GM18951 (cell line): ENCODE measurements around the gene PILRA.
"Not testable (repeated sequence)": the region's sequence is repeated elsewhere in the genome, so short reads cannot be mapped to it uniquely, and the experiment has no call there.

Source experiments
- POLR2A ChIP-seq: IDR thresholded peaks from 4 replicates; pipeline ENCODE4 v1.6.1; 2011; ENCODE audit warnings: mild to moderate bottlenecking; ENCODE audit not compliant: insufficient read length, insufficient read depth; ENCODE audit errors: extremely low read depth
- in situ Hi-C: fragments of 300-500 bp; cut with MboI; formaldehyde crosslinking; loops from one replicate; pipeline ENCODE4 v1.12.0; 2022; ENCODE audit warnings: low sequenced_read_pairs, mixed read lengths, inconsistent platforms; ENCODE audit not compliant: unreplicated experiment

PILRA gene

DNA sequence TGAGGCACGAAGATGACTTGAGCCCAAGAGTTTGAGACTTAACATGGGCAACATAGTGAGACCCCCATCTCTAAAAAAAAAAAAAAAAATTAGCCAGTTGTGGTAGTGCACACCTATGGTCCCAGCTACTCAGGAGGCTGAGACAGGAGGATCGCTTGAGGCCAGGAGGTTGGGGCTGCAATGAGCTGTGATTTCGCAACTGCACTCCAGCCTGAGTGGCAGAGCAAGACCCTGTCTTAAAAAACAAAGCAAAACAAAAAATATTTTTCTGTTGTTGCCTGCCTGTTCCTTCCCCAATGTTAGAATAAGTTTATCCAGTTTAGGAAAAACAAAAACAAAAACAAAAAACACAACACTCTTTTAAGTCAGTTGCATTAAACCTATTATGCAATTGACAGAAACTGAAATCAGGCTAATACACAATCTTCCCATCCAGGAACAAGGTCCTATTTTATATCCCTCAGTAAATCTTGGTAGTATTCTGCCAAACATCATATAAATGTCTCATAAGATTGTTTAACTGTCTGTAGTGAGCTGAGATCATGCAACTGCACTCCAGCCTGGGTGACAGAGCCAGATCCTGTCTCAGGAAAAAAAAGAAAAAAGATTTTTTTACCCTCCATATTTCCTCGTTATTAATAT lies 4.9 kb downstream of the PILRA start:
- TF ChIP-seq POLR2A: no peak
- in situ Hi-C loops: no loop called here

DNA sequence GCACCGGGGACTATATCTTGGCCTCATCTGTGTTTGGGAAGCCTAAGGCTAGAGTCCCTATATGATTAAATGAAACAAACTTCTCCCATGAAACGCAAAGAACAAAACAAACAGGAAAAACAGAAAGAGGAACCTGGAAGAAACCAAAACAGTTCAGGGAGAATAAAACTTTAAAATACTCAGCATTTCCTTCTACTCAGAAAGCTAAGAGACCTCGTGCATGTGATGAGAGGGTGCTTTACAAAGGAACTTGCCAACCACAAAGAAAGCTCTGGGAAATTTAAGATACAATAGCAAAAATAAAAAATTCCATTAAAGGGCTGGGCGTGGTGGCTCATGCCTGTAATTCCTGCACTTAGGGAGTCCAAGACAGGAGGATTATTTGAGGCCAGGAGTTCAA lies 6.9 kb downstream of the PILRA start:
- in situ Hi-C loops: no loop called here
- no peak for TF ChIP-seq POLR2A

DNA sequence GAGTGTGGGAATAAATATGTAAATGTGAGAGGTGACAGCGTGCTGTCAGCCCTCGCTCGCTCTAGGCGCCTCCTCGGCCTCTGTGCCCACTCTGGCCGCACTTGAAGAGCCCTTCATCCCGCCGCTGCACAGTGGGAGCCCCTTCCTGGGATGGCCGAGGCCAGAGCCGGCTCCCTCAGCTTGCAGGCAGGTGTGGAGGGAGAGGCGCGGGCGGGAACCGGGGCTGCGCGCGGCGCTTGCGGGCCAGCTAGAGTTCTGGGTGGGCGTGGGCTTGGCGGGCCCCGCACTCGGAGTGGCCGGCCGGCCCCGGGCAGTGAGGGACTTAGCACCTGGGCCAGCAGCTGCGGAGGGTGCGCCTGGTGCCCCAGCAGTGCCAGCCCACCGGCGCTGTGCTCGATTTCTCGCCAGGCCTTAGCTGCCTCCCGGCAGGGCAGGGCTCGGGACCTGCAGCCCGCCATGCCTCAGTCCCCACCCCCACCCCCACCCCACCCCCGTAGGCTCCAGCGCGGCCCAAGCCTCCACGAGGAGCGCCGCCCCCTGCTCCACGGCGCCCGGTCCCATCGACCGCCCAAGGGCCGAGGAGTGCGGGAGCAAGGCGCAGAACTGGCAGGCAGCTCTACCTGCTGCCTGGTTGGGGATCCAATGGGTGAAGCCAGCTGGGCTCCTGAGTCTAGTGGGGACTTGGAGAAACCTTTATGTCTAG lies 8.4 kb downstream of the PILRA start:
- in situ Hi-C loops: not testable (repeated sequence)

DNA sequence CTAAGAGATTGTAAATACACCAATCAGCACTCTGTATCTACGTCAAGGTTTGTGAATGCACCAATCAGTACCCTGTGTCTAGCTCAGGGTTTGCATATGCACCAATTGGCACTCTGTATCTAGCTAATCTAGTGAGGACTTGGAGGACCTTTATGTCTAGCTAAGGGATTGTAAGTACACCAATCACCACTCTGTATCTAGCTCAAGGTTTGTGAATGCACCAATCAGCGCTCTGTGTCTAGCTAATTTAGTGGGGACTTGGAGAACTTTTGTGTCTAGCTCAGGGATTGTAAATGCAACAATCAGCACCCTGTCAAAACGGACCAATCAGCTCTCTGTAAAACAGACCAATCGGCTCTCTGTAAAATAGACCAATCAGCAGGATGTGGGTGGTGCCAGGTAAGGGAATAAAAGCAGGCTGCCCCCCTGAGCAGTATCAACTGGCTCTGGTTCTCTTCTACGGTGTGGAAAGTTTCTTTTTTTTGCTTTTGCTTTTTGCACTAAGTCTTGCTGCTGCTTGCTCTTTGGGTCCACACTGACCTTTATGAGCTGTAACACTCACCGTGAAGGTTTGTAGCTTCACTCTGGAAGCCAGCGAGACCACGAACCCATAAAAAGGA lies 9.1 kb downstream of the PILRA start:
- in situ Hi-C loops: not testable (repeated sequence)

DNA sequence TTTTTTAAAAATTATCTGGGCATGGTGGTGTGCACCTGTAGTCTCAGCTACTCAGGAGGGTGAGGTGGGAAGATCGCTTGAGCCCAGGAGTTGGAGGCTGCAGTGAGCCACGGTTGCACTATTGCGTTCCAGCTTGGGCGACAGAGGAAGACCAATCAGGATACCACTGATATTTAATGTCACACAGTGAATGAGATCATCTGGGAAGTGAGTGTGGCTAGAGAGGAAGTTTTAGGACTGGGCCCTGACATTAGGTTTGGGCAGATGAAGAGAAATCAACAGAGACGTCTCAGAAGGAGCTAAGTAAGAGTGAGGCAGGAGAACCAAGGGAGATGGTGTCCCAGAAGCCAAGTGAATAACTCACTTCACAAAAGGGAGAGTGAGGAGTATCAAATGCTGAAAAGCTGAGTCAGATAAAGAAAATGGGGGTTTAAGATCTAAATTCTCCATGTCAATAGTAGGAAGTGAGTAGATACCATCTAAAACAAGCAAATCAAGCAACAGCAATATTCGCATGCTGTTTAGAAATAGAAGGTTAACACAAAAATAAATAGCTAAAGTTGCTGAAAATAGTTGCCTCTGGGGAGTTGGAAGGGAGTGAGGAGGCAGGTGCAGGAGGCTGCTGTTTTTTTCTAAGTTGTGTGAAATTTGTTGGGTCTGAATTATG lies 11.5 kb downstream of the PILRA start:
- no peak for TF ChIP-seq POLR2A
- in situ Hi-C loops: no loop called here

DNA sequence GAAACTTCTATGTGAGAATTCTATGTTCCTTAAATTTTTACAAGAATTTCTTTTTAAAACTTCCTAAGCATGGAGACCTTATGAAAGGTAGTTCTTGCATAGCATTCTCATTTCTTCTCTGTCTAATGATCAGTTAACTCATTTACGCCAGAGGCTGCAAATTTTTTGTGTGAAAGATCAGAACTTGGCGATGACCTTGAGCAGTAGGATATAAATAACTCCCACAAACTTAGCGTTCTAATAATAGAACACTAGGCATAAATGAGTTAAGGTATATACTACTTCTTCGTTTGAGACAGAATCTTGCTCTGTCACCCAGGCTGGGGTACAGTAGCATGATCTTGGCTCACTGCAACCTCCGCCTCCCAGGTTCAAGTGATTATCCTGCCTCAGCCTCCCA lies 13.7 kb downstream of the PILRA start:
- in situ Hi-C loops: no loop called here
- no peak for TF ChIP-seq POLR2A

DNA sequence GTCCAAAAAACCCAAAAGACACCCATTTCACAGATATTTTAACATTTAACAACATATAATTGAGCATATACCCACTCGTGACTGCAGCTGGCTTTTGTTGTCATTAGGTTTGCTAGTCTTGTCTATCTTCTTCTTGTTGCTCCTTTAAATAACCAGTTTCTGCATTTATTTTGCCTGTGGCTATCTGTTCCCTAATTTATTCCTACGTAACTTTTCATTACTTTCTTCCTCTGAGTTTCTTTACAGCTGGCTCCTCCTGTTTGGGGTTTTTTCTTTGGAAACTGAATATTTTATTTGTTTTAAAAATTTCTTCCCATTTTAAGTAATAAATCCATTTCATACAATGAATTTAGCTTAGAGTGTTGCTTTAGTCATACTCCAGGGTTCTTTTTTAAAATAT lies 14.4 kb downstream of the PILRA start:
- in situ Hi-C loops: no loop called here

DNA sequence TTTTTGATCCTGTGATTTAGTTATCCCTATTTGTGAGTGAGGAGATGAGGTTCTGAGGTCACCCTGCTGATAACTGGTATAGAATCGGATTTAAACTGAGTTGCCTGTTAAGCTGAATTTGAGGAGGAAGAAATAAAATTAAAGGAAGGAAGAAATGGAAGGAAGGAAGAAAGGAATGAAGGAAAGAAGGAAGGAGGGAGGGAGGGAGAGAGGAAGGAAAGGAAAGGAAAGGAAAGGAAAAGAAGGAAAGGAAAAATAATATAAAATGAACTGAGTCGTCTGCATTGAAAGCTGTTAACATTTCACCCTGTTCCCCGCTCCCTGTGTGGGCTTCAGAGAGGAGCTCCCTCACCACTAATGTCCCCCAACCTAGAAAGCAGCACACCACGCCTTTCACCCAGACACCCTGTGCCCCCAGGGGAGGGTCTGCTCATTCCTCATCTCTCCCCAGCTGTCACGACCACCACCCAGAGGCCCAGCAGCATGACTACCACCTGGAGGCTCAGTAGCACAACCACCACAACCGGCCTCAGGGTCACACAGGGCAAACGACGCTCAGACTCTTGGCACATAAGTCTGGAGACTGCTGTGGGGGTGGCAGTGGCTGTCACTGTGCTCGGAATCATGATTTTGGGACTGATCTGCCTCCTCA lies 16.3 kb downstream of the PILRA start:
- in situ Hi-C loops: no loop called here
- no peak for TF ChIP-seq POLR2A

More for the DNA sequence above, 14.4 kb downstream of the PILRA start:
- TF ChIP-seq POLR2A: no peak

DNA sequence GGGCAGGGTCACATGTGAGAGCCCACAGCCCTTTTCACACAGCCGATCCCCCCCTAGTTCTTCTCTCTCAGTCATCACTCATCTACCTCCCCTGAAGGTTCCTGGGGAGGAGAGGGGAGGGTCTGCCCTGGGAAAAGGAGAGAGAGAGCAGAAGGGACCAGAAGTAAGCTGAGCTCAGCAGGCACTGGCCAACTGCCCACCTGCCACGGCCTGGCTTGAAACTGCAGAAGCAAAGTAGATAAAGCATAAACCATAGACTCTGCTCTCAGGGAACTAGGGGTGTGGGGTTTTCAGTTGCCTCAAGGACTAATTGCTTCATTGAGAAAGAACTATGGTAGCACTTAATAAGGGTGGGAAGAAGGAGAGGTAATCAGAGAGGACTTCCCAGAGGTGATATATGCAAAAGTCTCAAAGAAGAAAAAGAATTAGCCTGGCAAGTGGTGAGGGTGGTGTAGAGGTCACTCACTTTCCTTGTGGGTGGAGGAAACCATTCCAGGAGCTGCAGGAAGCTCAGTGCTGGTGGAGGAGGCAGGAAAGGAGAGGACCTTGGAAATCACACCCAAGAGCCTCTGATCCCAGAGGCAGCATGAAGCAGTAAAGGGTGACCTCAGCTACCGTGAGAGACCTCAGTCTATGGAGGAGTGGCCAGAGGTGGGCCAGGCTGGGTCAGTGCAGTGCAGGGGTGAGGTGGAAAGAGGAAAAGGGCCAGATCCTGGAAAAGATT lies 17.2 kb downstream of the PILRA start:
- no peak for TF ChIP-seq POLR2A
- in situ Hi-C loops: no loop called here

DNA sequence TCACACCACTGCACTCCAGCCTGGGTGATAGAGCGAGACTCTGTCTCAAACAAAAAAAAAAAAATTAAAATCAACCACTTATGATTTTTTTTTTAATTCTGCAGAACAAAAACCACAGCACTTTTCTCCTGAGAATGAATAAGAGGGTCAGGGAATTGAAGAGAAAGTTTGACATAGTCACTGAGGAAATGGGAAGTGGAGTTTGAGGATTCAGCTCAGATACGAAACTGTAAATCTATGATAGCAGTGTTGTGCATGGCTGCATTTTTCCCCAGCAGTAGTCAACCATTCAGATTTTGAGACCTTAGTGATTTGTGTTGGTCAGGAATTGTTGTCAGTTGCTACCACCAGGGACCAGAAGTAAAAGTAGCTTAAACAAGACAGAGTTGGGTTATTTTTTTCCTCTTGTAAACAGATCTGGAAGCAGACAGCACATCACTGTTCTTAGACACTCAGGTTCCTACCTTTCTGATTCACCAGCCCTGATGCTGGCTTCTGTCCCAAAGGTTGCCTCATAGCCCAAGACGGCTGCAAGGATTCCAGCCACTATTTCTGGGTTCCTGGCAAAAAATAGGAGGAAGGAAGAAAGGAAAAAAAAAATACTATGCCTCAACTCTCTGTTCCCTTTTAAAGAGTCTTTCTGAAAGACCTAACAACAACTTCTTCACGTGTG lies 20.1 kb downstream of the PILRA start:
- no peak for TF ChIP-seq POLR2A
- in situ Hi-C loops: no loop called here

DNA sequence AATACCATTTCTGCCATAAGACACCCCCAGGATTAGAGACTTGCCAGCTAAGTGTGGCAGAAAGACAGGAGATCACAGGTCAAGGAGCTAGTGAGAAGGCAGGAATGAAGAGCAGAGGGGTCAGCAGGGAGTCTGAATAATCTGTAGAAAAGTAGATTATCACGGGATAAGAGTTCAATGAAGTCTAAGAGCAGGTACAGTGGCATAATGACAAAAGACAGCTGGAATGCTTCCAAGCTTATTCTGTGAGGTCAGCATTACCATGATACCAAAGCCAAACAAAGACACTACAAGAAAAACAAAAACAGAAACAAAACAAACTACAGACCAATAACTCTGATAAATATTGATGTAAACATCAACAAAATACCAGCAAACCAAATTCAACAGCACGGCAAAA lies 20.8 kb downstream of the PILRA start:
- no peak for TF ChIP-seq POLR2A
- in situ Hi-C loops: no loop called here

DNA sequence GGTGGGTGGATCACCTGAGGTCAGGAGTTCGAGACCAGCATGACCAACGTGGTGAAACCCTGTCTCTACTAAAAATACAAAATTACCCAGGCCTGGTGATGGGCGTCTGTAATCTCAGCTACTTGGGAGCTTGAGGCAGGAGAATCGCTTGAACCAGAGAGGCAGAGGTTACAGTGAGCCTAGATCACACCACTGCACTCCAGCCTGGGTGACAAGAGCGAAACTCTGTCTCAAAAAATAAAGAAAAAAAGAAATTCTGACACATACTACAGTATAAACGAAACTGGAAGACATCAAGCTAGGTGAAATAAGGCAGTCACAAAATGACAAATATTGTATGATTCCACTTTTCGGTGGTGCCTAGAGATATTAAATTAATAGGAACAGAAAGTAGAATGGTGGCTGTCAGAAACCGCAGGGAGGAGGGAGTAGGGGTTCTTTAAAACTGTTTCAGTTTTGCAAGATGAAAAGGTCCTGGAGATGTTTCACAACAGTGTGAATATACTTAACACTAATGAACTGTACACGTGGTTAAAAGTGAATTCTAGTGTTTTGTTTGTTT lies 23.2 kb downstream of the PILRA start:
- TF ChIP-seq POLR2A: no peak

More for the DNA sequence above, 23.2 kb downstream of the PILRA start:
- in situ Hi-C loops: no loop called here
